HG03432 (cell line): ENCODE data around the gene TTC39B.
"Not testable (repeated sequence)": the region's sequence is repeated elsewhere in the genome, so short reads cannot be mapped to it uniquely, and the experiment has no call there.

ENCODE experiments used
- ATAC-seq: cut with Tn5 transposase; IDR thresholded peaks from one replicate; pipeline ENCODE4 v1.9.1; 2021; ENCODE audit warnings: mild to moderate bottlenecking, moderate library complexity; ENCODE audit not compliant: unreplicated experiment

Gene TTC39B

GRCh38 chr9:15271403-15271802 is 35.6 kb downstream of the TTC39B start:
- ATAC-seq, result no peak

GRCh38 chr9:15268782-15269181 is 38.2 kb downstream of the TTC39B start:
- no peak for ATAC-seq

- no peak for ATAC-seq
Observed at GRCh38 chr9:15268317-15268716, 38.7 kb downstream of the TTC39B start.

- ATAC-seq, result no peak
Observed at GRCh38 chr9:15264918-15265317, 42.1 kb downstream of the TTC39B start.

- no peak for ATAC-seq
Observed at GRCh38 chr9:15262581-15262980, 44.4 kb downstream of the TTC39B start.

GRCh38 chr9:15256426-15256825 is 50.6 kb downstream of the TTC39B start:
- no peak for ATAC-seq

- ATAC-seq, result no peak
Observed at GRCh38 chr9:15253786-15254185, 53.2 kb downstream of the TTC39B start.

- ATAC-seq, result no peak
Observed at GRCh38 chr9:15253197-15253596, 53.8 kb downstream of the TTC39B start.

GRCh38 chr9:15249981-15250380 is 57.0 kb downstream of the TTC39B start:
- ATAC-seq, result no peak

- ATAC-seq, result no peak
Observed at GRCh38 chr9:15249042-15249818, 57.8 kb downstream of the TTC39B start.

- no peak for ATAC-seq
Observed at GRCh38 chr9:15248621-15249020, 58.4 kb downstream of the TTC39B start.

- no peak for ATAC-seq
Observed at GRCh38 chr9:15248081-15248480, 58.9 kb downstream of the TTC39B start.

GRCh38 chr9:15246708-15247107 is 60.3 kb downstream of the TTC39B start:
- ATAC-seq, result no peak

GRCh38 chr9:15246243-15246642 is 60.8 kb downstream of the TTC39B start:
- ATAC-seq, result no peak

- no peak for ATAC-seq
Observed at GRCh38 chr9:15244001-15244441, 63.0 kb downstream of the TTC39B start.

- ATAC-seq, result no peak
Observed at GRCh38 chr9:15243081-15243480, 63.9 kb downstream of the TTC39B start.

GRCh38 chr9:15240927-15241326 is 66.1 kb downstream of the TTC39B start:
- no peak for ATAC-seq

- ATAC-seq, result no peak
Observed at GRCh38 chr9:15239816-15240215, 67.2 kb downstream of the TTC39B start.

GRCh38 chr9:15238646-15239045 is 68.4 kb downstream of the TTC39B start:
- no peak for ATAC-seq

- no peak for ATAC-seq
Observed at GRCh38 chr9:15235658-15236057, 71.4 kb downstream of the TTC39B start.

GRCh38 chr9:15233941-15234490 is 73.0 kb downstream of the TTC39B start:
- not testable (repeated sequence) for ATAC-seq

- ATAC-seq, result not testable (repeated sequence)
Observed at GRCh38 chr9:15232706-15233280, 74.2 kb downstream of the TTC39B start.
